ENCODE measurements around the gene MRPL40. TPM values are rescaled to one million over a fixed set of nuclear protein-coding genes. Genes with fewer than 3 reads are reported as not detected.

The MRPL40 gene
- total RNA-seq, 1 donor from 2014 or later = 19.9 TPM

DNA sequence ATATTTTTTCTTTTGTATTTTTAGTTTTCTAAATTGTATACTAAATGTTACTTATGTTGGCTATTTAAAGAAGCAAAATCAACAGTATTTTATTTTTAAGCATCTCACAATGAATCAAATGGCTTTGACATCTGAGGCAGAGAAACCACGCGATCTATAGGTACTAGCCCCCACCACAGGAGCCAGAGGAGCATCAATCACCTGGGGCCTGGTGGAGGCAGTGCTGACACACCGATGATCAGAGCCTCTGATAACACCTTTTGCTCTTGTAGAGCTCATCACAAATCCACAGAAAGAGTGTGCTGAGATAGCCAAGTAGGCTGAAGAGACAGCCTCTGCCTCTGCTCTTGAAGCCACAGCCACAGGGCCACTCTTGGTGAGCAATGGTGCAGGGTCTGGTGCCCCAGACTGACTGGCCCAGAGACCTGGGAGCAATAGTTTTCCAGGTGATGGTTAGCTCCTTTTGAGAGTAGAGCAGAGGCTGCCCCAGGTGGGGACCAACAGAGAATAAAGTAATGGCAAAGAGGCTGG, 26.0 kb upstream of the MRPL40 start:
- Mint-ChIP-seq H3K4me1 (ENCODE audit: unreplicated experiment) (peaks cover 12% of the 10 kb centered on the region), H3K27ac (ENCODE audit: unreplicated experiment) (no peak overlapping the region), H3K27me3 (ENCODE audit: unreplicated experiment) (peaks cover 2% of the 10 kb centered on the region), H3K36me3 (ENCODE audit: low read depth, unreplicated experiment) (peaks cover 18% of the 10 kb centered on the region), H3K4me3 (ENCODE audit: unreplicated experiment) (no peak overlapping the region), H3K9me3 (ENCODE audit: unreplicated experiment) (no peaks in the 10 kb centered on the region)
- TF ChIP-seq, protein P1, sequence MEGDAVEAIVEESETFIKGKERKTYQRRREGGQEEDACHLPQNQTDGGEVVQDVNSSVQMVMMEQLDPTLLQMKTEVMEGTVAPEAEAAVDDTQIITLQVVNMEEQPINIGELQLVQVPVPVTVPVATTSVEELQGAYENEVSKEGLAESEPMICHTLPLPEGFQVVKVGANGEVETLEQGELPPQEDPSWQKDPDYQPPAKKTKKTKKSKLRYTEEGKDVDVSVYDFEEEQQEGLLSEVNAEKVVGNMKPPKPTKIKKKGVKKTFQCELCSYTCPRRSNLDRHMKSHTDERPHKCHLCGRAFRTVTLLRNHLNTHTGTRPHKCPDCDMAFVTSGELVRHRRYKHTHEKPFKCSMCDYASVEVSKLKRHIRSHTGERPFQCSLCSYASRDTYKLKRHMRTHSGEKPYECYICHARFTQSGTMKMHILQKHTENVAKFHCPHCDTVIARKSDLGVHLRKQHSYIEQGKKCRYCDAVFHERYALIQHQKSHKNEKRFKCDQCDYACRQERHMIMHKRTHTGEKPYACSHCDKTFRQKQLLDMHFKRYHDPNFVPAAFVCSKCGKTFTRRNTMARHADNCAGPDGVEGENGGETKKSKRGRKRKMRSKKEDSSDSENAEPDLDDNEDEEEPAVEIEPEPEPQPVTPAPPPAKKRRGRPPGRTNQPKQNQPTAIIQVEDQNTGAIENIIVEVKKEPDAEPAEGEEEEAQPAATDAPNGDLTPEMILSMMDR (IDR thresholded peaks at IDR 0.05; ENCODE audit: unreplicated experiment) = no peak
- DNase-seq (ENCODE audit: low spot score) = no peak

DNA sequence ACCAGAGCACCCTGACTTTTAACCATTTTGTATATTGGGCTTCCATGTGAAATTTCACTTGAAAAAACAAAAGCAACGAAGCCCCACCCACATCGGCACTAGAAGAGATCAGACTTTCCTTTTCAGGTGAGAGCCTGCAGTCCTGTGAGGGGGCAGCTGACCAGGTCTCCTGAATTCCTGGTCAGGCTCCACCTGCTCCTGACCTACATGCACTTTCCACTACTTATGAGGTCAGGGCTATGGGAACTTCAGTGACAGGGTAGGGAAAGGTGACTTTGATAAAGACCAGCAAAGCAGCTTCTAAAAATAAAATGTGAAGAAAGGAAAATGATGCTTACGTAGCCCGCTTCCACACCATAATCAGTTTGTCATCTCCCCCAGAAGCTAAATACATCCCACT, 25.5 kb upstream of the MRPL40 start:
- peaks cover 17% of the 10 kb centered on the region for H3K36me3 Mint-ChIP-seq (ENCODE audit: low read depth, unreplicated experiment)
- no peaks in the 10 kb centered on the region for H3K9me3 Mint-ChIP-seq (ENCODE audit: unreplicated experiment)
- peak overlapping the region; percentile 15 for H3K4me3 Mint-ChIP-seq (ENCODE audit: unreplicated experiment)
- TF ChIP-seq, protein P1 (IDR thresholded peaks at IDR 0.05; ENCODE audit: unreplicated experiment) = no peak
- H3K4me1 Mint-ChIP-seq (ENCODE audit: unreplicated experiment) = peaks cover 7% of the 10 kb centered on the region
- DNase-seq (ENCODE audit: low spot score) = no peak
- peaks cover 2% of the 10 kb centered on the region for H3K27me3 Mint-ChIP-seq (ENCODE audit: unreplicated experiment)
- H3K27ac Mint-ChIP-seq (ENCODE audit: unreplicated experiment) = no peak overlapping the region

DNA sequence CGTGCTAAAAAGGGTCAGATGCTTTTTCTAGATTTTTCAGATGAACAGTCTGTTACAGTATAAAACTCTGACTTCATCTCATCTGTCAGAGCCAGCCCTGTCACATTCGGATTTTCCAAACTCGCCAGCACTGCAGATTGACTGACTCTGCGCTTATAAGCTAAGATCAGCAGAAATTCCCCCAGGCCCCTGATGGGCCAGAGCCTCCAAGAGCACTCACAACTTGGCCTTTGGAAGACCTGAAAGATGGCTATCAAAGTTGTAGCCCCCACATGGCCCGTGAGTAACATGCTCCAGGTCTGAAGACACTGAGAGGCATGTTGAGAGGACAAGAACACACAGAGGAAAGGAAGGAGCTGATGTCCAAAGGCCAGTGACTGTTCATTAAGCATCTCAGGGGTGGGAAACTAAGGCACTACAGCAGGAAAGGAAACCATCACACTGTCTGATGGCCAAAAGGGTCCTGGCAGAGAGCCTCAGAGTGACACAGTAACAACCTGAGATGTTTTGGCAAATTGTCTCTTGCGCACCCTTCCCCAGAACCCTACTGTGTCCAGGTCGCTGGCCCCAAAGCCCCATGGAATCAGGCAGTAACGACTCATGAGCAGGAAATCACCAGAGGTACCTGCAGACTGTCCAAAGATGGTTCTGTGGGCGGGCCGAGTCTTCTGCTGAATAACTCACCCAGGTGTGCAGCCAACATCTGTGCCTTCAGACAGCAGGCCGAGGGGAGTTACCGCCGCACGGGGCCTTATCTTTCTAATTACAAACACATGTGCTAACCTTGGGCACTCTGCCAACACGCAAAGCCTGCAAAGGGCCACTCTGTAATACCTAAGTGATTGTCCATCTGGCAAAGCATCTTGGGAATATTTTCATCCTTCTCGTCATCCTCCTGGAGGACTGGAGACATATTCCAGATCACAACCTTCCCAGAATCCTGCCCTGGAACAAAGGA, 24.4 kb upstream of the MRPL40 start:
- H3K36me3 Mint-ChIP-seq (ENCODE audit: low read depth, unreplicated experiment) = peaks cover 14% of the 10 kb centered on the region
- no peaks in the 10 kb centered on the region for H3K27me3 Mint-ChIP-seq (ENCODE audit: unreplicated experiment)
- no peaks in the 10 kb centered on the region for H3K4me1 Mint-ChIP-seq (ENCODE audit: unreplicated experiment)
- TF ChIP-seq, protein P1 (IDR thresholded peaks at IDR 0.05; ENCODE audit: unreplicated experiment) = no peak
- no peak overlapping the region for H3K27ac Mint-ChIP-seq (ENCODE audit: unreplicated experiment)
- DNase-seq (ENCODE audit: low spot score) = no peak
- H3K9me3 Mint-ChIP-seq (ENCODE audit: unreplicated experiment) = no peaks in the 10 kb centered on the region
- peak overlapping the region; percentile 56 for H3K4me3 Mint-ChIP-seq (ENCODE audit: unreplicated experiment)

DNA sequence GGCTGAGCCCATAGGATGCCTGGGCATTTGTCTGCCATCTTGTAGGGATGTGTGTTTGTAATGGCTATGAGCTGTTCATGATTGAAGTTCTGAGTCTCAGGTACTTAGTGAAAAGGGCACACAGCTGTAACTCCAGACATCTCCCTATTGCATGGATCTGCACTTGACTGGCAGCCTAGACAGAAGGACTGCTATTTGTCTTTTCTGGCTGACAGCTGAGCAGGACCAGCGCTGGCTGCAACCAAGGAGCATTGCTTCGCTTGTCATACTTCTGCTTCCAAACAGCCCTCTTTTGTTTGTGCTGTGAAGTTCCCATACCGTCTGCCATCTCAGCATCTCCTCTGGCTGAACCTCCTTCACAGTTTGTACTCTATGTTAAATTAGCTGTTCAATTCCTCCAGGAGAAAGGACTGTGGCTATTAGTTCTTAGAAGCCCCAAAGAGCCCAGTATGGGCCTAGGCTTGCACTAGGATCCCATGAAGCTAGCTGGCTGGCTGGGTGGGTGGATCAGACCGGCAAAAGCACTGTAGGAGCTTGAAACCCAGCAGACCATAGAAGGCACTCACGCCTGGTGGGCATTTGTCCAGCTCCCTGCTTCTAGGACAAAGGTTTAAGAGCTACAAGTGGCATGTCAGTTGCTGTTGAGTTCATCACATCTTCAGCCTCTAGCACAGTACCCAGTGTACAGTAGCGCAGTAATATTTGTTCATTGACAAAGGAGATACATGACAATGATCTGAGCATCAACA, 21.2 kb upstream of the MRPL40 start:
- peaks cover 9% of the 10 kb centered on the region for H3K36me3 Mint-ChIP-seq (ENCODE audit: low read depth, unreplicated experiment)
- no peak overlapping the region for H3K4me3 Mint-ChIP-seq (ENCODE audit: unreplicated experiment)
- no peaks in the 10 kb centered on the region for H3K27me3 Mint-ChIP-seq (ENCODE audit: unreplicated experiment)
- TF ChIP-seq, protein P1 (IDR thresholded peaks at IDR 0.05; ENCODE audit: unreplicated experiment) = no peak
- no peak overlapping the region for H3K27ac Mint-ChIP-seq (ENCODE audit: unreplicated experiment)
- no peaks in the 10 kb centered on the region for H3K4me1 Mint-ChIP-seq (ENCODE audit: unreplicated experiment)
- H3K9me3 Mint-ChIP-seq (ENCODE audit: unreplicated experiment) = no peaks in the 10 kb centered on the region
- no peak for DNase-seq (ENCODE audit: low spot score)
